H9 (cell line): Measurements from ENCODE around the gene ZDHHC19. TPM values are rescaled to one million over a fixed set of nuclear protein-coding genes. Genes with fewer than 3 reads are reported as not detected.
A peak's percentile ranks its signal among the peaks of the same experiment; 100 is the strongest.

Source experiments
- DNase-seq: peaks from one replicate; pipeline ENCODE4 v3.0.0-alpha.2; 2017
- H2AFZ ChIP-seq: one replicate; pipeline ENCODE4 v1.6.1; 2013; ENCODE audit warnings: mild to moderate bottlenecking, low read length, control low read depth, moderate library complexity
- H2AK5ac ChIP-seq: 2 replicates; pipeline ENCODE4 v1.6.1; 2013; ENCODE audit warnings: low read length, control low read depth, mixed read lengths; ENCODE audit not compliant: insufficient read length
- H2BK120ac ChIP-seq: one replicate; pipeline ENCODE4 v1.6.1; 2013; ENCODE audit warnings: low read depth, mild to moderate bottlenecking, low read length, control low read depth, inconsistent platforms; ENCODE audit not compliant: poor library complexity, severe bottlenecking
- H2BK12ac ChIP-seq: 2 replicates; pipeline ENCODE4 v1.6.1; 2013; ENCODE audit warnings: low read length, control low read depth, mixed read lengths, low read depth; ENCODE audit not compliant: insufficient read length
- H2BK15ac ChIP-seq: 2 replicates; pipeline ENCODE4 v1.6.1; 2013; ENCODE audit warnings: low read depth, low read length, control low read depth
- H2BK20ac ChIP-seq: one replicate; pipeline ENCODE4 v1.6.1; 2013; ENCODE audit warnings: low read depth, mild to moderate bottlenecking, low read length, control low read depth, inconsistent platforms; ENCODE audit not compliant: poor library complexity, severe bottlenecking
- H2BK5ac ChIP-seq: 2 replicates; pipeline ENCODE4 v1.6.1; 2013; ENCODE audit warnings: low read length, control low read depth, mixed read lengths; ENCODE audit not compliant: insufficient read length
- H3K14ac ChIP-seq: 2 replicates; pipeline ENCODE4 v1.6.1; 2013; ENCODE audit warnings: low read length, control low read depth; ENCODE audit not compliant: insufficient read depth
- H3K18ac ChIP-seq: 2 replicates; pipeline ENCODE4 v1.6.1; 2013; ENCODE audit warnings: low read depth, mild to moderate bottlenecking, mixed read lengths, low read length, control low read depth; ENCODE audit not compliant: insufficient read length
- H3K23ac ChIP-seq: 2 replicates; pipeline ENCODE4 v1.6.1; 2013; ENCODE audit warnings: low read length, control low read depth, mixed read lengths, low read depth; ENCODE audit not compliant: insufficient read length
- H3K23me2 ChIP-seq: 2 replicates; pipeline ENCODE4 v1.6.1; 2013; ENCODE audit warnings: low read depth, mild to moderate bottlenecking, mixed read lengths, low read length, control low read depth; ENCODE audit not compliant: insufficient read length, poor library complexity, severe bottlenecking
- H3K27ac ChIP-seq: 2 replicates; pipeline ENCODE4 v1.5.1; 2013; ENCODE audit warnings: low read length, control low read depth, mixed read lengths, low read depth; ENCODE audit not compliant: insufficient read length
- H3K27me3 ChIP-seq: 2 replicates; pipeline ENCODE4 v1.6.1; 2013; ENCODE audit warnings: low read length, control low read depth, inconsistent platforms; ENCODE audit not compliant: insufficient read depth
- H3K4ac ChIP-seq: 2 replicates; pipeline ENCODE4 v1.6.1; 2013; ENCODE audit warnings: low read depth, mild to moderate bottlenecking, control low read depth, inconsistent platforms, low read length, moderate library complexity
- H3K4me1 ChIP-seq: 2 replicates; pipeline ENCODE4 v1.6.1; 2013; ENCODE audit warnings: low read length, control low read depth, inconsistent platforms; ENCODE audit not compliant: insufficient read depth
- H3K4me2 ChIP-seq: 2 replicates; pipeline ENCODE4 v1.6.1; 2013; ENCODE audit warnings: low read length, control low read depth, mixed read lengths; ENCODE audit not compliant: insufficient read length, insufficient read depth
- H3K56ac ChIP-seq: 2 replicates; pipeline ENCODE4 v1.6.1; 2013; ENCODE audit warnings: low read depth, mild to moderate bottlenecking, mixed read lengths, low read length, control low read depth; ENCODE audit not compliant: insufficient read length
- H3K79me1 ChIP-seq: 2 replicates; pipeline ENCODE4 v1.6.1; 2013; ENCODE audit warnings: low read depth, mild to moderate bottlenecking, moderate library complexity, low read length, control low read depth, inconsistent platforms; ENCODE audit not compliant: insufficient read depth, poor library complexity, severe bottlenecking
- H3K79me2 ChIP-seq: 2 replicates; pipeline ENCODE4 v1.6.1; 2013; ENCODE audit warnings: low read length, control low read depth, inconsistent platforms; ENCODE audit not compliant: insufficient read depth
- H3K9ac ChIP-seq: 2 replicates; pipeline ENCODE4 v1.6.1; 2013; ENCODE audit warnings: low read length, control low read depth, mixed read lengths; ENCODE audit not compliant: insufficient read length; ENCODE audit errors: extremely low read depth
- H3K9me3 ChIP-seq: one replicate; pipeline ENCODE4 v1.6.1; 2013; ENCODE audit warnings: low read depth, low read length, inconsistent platforms; ENCODE audit not compliant: control insufficient read depth
- H3T11ph ChIP-seq: one replicate; pipeline ENCODE4 v1.6.1; 2013; ENCODE audit warnings: mild to moderate bottlenecking, low read length, control low read depth, inconsistent platforms
- H4K20me1 ChIP-seq: one replicate; pipeline ENCODE4 v1.6.1; 2013; ENCODE audit not compliant: control insufficient read depth, insufficient read length, insufficient read depth
- H4K5ac ChIP-seq: 2 replicates; pipeline ENCODE4 v1.6.1; 2013; ENCODE audit warnings: low read depth, mild to moderate bottlenecking, mixed read lengths, low read length, control low read depth; ENCODE audit not compliant: insufficient read length
- H4K8ac ChIP-seq: replicated peaks from 2 replicates; pipeline ENCODE4 v1.6.1; 2013; ENCODE audit warnings: low read length, control low read depth, mixed read lengths, low read depth; ENCODE audit not compliant: insufficient read length
- H4K91ac ChIP-seq: 2 replicates; pipeline ENCODE4 v1.6.1; 2013; ENCODE audit warnings: low read depth, mild to moderate bottlenecking, moderate library complexity, mixed read lengths, low read length, control low read depth; ENCODE audit not compliant: insufficient read length
- H3K27ac Mint-ChIP-seq, 3 experiments: 2 replicates in 2 of 3; 3 replicates in 1 of 3; pipeline ENCODE4 v1.8.0; 2020 to 2021; ENCODE audit warnings: mixed read lengths in 3 of 3, mild to moderate bottlenecking in 1 of 3, moderate library complexity in 1 of 3
- H3K27me3 Mint-ChIP-seq: 2 replicates; pipeline ENCODE4 v1.8.0; 2021; ENCODE audit warnings: low read depth, mild to moderate bottlenecking, moderate library complexity, mixed read lengths
- H3K36me3 Mint-ChIP-seq, 3 experiments: 2 replicates in 2 of 3; 3 replicates in 1 of 3; pipeline ENCODE4 v1.8.0; 2020 to 2021; ENCODE audit warnings: low read depth in 3 of 3, mixed read lengths in 3 of 3; ENCODE audit not compliant: insufficient read depth in 1 of 3
- H3K4me1 Mint-ChIP-seq, 2 experiments: 2 replicates each; pipeline ENCODE4 v1.8.0; 2020; ENCODE audit warnings: mixed read lengths in 2 of 2
- H3K4me3 Mint-ChIP-seq, 2 experiments: 2 replicates in 1 of 2; 3 replicates in 1 of 2; pipeline ENCODE4 v1.8.0; 2020 to 2021; ENCODE audit warnings: mild to moderate bottlenecking in 2 of 2, mixed read lengths in 2 of 2, moderate library complexity in 1 of 2
- H3K9me3 Mint-ChIP-seq, 2 experiments: 2 replicates in 1 of 2; 3 replicates in 1 of 2; pipeline ENCODE4 v1.8.0; 2020; ENCODE audit warnings: mild to moderate bottlenecking in 2 of 2, mixed read lengths in 2 of 2, moderate library complexity in 1 of 2
- WGBS: extraction: QIAGEN DNeasy Blood & Tissue Kit; methylation state at CpG from one replicate; pipeline ENCODE4 v1.1.7; 2013; ENCODE audit warnings: missing lambda C conversion rate, low lambda C conversion rate, mixed read lengths; ENCODE audit not compliant: insufficient read length; ENCODE audit errors: extremely low coverage; 5-methylcytosine and 5-hydroxymethylcytosine counted together
- total RNA-seq: library from RNA; stranded (reverse); gene quantifications from 2 replicates; pipeline ENCODE4 v1.2.1, GENCODE V29; 2021
- TF ChIP-seq, protein P1 (sequence below): fragments of 200-600 bp; sonication (generic); conservative IDR thresholded peaks from 3 replicates; pipeline ENCODE4 v1.8.0; 2021; ENCODE audit warnings: antibody characterized with exemption, mild to moderate bottlenecking

The ZDHHC19 gene
- total RNA-seq, 1 experiment from 2014 or later, result 2.2 TPM

DNA sequence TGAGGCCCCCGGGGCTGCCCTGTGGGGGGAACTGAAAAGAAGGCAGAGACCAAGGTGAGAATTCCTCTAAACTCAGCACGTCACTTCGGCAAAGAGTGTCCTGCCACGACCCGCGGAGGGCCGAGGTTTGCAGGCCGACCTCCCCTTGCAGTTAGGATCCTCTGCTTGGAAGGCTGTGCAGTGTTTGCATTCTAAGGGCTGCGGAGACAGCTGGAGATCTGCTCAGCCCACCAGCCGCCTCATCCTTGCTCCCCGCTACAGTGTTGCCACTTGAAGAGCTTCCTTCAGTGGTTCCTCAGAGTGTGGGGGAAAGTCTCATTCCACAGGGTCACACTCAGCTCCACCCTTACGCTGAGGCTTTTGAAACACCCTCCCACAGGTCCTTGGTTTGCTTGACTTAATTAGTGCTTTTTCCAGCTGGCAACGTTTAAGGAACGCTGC, 15.9 kb upstream of the ZDHHC19 start:
- H3K27ac ChIP-seq, result no peak overlapping the region
- H3K4me3 Mint-ChIP-seq, result no peak overlapping the region
- H2BK20ac ChIP-seq, result no peak overlapping the region
- no peak overlapping the region for H3K18ac ChIP-seq
- no peak overlapping the region for H2BK5ac ChIP-seq
- no peaks in the 10 kb centered on the region for H3K9me3 Mint-ChIP-seq
- H3K27me3 ChIP-seq, result no peaks in the 10 kb centered on the region
- no peak overlapping the region for H2BK120ac ChIP-seq
- no peaks in the 10 kb centered on the region for H3K79me1 ChIP-seq
- peaks cover 0 to 2% (median 0%) of the 10 kb centered on the region in 3 experiments; a peak in 3 of 7 replicates for H3K36me3 Mint-ChIP-seq
- peaks cover 4 to 9% of the 10 kb centered on the region in 2 experiments; a peak in 3 of 4 replicates for H3K4me1 Mint-ChIP-seq
- H3T11ph ChIP-seq, result no peak overlapping the region
- H3K4me1 ChIP-seq, result no peaks in the 10 kb centered on the region
- WGBS, result no CpG with 5 or more reads among the region's 14 CpGs
- H4K5ac ChIP-seq, result no peak overlapping the region
- H2BK12ac ChIP-seq, result no peak overlapping the region
- no peaks in the 10 kb centered on the region; the same call in 1 of the 2 replicates for H3K27me3 Mint-ChIP-seq
- no peaks in the 10 kb centered on the region for H4K20me1 ChIP-seq
- H3K9me3 ChIP-seq, result no peaks in the 10 kb centered on the region
- H2BK15ac ChIP-seq, result no peak overlapping the region
- no peak overlapping the region; the same call in 1 of the 2 replicates for H3K14ac ChIP-seq
- H3K4me2 ChIP-seq, result no peak overlapping the region
- peak overlapping the region in 2 of 3 experiments; percentile 64 to 81; a peak in 2 of 7 replicates for H3K27ac Mint-ChIP-seq
- TF ChIP-seq, protein P1, sequence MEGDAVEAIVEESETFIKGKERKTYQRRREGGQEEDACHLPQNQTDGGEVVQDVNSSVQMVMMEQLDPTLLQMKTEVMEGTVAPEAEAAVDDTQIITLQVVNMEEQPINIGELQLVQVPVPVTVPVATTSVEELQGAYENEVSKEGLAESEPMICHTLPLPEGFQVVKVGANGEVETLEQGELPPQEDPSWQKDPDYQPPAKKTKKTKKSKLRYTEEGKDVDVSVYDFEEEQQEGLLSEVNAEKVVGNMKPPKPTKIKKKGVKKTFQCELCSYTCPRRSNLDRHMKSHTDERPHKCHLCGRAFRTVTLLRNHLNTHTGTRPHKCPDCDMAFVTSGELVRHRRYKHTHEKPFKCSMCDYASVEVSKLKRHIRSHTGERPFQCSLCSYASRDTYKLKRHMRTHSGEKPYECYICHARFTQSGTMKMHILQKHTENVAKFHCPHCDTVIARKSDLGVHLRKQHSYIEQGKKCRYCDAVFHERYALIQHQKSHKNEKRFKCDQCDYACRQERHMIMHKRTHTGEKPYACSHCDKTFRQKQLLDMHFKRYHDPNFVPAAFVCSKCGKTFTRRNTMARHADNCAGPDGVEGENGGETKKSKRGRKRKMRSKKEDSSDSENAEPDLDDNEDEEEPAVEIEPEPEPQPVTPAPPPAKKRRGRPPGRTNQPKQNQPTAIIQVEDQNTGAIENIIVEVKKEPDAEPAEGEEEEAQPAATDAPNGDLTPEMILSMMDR, result no peak
- no peak overlapping the region for H2AFZ ChIP-seq
- H3K79me2 ChIP-seq, result no peaks in the 10 kb centered on the region
- H4K91ac ChIP-seq, result no peak overlapping the region
- H3K23ac ChIP-seq, result no peak overlapping the region
- H3K56ac ChIP-seq, result no peak overlapping the region
- H3K4ac ChIP-seq, result no peak overlapping the region
- DNase-seq, result no peak
- H3K23me2 ChIP-seq, result peaks cover 5% of the 10 kb centered on the region
- H4K8ac ChIP-seq, result no peak overlapping the region
- H3K9ac ChIP-seq, result no peak overlapping the region
- no peak overlapping the region for H2AK5ac ChIP-seq
